Hepatic stellate cell (primary cell): ENCODE measurements around the gene RPL26.
"Not testable (repeated sequence)": the region's sequence is repeated elsewhere in the genome, so short reads cannot be mapped to it uniquely, and the experiment has no call there.

Source experiments
- DNase-seq: peaks from one replicate; pipeline ENCODE4 v3.0.0; 2011; ENCODE audit warnings: low spot score

RPL26 gene

GRCh38 chr17:8365143-8365542 lies 17.9 kb downstream of the RPL26 start:
- no peak for DNase-seq

DNA sequence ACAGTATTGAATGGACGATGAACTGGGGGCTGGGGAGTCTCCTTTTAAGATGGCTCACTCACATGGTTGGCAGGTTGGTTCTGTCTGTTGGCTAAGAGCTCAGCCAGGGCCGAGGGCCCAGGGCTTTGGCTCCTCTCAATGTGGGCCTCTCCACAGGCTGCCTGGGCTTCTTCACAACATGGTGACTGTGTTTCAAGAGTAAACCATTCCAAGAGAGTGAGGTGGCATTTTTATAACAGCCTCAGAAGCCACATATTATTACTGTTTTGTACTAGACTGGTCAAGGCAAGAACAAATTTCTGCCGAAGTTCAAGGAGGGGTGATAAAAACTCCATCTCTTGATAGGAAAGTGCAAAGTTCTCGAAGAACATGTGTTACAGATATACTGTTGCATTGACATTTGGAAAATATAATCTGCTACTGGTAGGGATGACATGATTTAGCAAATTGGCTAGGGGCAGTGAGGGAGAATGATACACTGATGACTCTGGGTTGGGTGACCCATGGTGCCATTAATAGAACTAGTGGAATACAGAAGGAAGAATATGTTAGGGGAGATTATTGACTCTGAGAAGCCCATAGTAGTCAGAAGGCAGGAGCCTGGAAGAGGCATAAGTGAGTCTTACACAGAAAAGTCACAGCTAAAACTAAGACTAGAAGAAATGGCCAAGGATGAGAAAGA lies 20.2 kb downstream of the RPL26 start:
- DNase-seq = no peak

DNA sequence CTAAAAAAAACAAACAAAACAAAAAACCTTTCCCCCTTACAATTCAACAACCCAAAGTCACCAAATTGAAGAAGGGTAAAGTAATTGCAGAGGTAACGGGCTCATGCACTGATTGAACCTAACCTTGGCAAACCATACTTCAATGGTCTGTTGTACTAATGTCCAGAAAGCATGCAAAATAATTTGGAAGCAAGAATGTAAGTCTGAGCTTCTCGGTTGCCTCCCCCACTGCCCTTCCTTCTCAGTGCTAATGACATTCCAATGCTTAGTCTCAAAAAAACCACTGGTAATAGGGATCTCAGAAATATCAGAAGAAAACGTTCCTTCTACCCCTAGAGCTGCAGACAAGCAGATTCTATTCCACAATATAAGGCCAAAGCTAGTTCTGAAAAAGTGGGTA lies 22.2 kb downstream of the RPL26 start:
- no peak for DNase-seq

DNA sequence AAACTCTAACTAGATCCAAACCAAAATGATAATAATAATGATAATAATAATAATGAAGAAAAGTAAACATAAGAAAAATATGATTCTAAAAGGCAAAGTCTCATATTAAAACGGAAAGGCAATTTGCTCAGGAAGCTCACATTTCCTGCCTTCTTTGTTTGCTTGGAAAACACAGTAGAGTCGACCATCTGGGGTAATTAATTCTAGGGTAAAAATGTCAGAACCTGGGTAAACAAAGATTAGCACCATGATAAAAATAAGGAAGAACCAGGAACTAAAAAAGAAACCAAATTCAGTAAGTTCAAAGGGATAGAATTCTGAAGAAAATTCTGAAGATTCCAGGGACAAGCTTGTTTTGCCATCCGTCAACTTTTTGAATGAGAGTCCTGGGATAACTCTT lies 22.7 kb downstream of the RPL26 start:
- no peak for DNase-seq

DNA sequence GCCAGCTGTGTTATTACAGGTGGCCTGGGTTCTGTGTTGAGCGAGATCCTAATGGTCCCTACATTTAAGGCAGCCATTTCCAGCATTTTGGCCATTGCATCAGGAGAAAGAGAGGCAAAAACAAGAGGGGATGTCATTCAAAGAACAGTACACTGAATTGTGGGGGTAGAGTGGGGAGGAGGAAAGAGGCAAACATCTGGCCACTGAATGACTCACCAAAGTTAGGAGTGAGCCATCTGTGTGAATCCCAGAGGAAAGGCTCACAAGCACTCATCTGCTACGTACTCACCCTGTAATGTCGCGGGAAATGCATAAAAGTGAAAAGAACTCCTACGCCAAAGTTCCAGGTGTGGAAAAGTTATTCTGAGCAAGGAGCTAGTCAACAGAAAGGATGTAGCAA lies 23.2 kb downstream of the RPL26 start:
- DNase-seq = peak; percentile 54

DNA sequence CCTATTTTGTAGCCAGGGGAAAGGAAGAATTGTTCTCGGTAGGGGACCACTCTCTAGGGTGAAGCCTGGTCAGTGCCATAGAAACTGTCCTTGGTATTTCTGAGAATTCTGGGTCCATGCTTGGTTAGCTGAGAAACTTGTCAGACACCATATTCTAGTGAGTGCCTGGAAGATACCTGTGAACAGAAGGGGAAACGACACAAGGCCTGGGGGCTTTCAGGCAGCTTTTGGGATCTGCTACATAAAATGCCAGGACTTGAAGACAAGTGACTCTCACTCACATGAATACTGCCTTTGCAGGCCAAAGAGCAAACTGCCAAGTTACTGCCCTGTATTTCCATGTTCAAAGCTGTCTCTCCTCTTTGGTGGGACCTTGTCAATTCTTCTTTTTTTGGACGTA lies 25.1 kb downstream of the RPL26 start:
- DNase-seq = no peak

- DNase-seq = no peak
Observed at GRCh38 chr17:8354236-8354635, 28.8 kb downstream of the RPL26 start.

DNA sequence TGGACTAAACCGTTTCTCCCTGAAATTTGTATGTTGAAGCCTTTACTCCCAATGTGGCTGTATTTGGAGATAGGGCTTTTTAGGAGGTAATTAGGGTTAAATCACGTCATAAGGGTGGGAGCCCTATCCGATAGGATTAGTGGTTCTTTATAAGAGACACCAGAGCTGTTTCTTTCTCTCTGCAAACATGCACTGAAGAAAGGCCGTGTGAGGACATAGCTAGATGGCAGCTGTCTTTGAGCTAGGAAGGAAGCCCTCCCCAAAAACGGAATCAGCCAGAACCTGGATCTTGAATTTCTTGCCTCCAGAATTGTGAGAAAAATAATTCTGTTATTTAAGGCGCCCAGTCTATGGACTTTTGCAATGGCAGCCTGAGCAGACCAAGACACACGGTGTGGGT lies 29.3 kb downstream of the RPL26 start:
- DNase-seq = no peak

- no peak for DNase-seq
Observed at GRCh38 chr17:8350339-8350738, 32.7 kb downstream of the RPL26 start.

DNA sequence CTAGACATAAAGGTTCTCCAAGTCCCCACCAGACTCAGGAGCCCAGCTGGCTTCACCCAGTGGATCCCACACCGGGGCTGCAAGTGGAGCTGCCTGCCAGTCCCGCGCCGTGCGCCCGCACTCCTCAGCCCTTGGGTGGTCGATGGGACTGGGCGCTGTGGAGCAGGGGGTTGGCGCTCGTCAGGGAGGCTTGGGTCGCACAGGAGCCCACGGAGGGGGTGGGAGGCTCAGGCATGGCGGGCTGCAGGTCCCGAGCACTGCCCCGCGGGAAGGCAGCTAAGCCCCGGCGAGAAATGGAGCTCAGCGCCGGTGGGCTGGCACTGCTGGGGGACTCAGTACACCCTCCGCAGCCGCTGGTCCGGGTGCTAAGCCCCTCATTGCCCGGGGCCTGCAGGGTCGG lies 36.0 kb downstream of the RPL26 start:
- DNase-seq = not testable (repeated sequence)

DNA sequence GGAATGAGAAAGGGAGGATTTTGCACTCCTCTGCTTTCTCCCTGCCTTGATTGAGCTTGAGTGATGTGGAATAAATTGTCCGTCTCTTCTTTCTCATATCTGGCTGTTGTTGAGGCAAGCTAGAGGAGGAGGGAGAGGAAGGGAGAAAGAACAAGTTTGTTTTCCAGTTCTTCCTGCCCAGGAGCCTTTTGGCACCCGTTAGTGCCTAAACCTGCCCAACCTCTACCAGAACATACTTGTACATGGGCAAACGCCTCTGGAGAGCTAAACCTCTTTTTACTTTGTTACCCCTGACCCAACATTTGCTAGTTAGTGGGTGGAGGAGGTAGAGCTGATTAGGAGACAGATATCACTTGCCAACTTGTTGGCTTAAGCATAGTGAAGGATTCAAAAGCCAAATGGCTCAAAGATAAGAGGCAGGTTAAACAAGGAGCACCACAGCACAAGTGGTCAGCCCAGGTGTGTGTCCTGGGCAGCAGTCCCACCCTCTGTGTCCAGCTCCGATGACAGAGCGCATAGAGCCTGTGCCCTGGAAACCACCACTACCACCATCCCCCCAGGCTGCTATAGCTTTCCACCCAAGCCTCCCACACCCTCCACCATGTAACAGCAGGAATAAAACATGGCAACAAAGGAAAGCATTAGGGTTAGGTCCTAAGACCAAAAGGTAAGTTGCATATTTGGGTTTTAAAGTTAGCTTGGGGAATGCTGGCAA lies 36.9 kb downstream of the RPL26 start:
- no peak for DNase-seq

- DNase-seq = no peak
Observed at GRCh38 chr17:8345052-8345690, 37.8 kb downstream of the RPL26 start.

- DNase-seq = no peak
Observed at GRCh38 chr17:8341456-8341855, 41.5 kb downstream of the RPL26 start.

GRCh38 chr17:8339540-8339939 lies 43.5 kb downstream of the RPL26 start, which contains the start of gene ODF4:
ODF4 (plus strand) TSS chr17:8339840; CDS start chr17:8340052, 212 bp downstream.
- DNase-seq = no peak

DNA sequence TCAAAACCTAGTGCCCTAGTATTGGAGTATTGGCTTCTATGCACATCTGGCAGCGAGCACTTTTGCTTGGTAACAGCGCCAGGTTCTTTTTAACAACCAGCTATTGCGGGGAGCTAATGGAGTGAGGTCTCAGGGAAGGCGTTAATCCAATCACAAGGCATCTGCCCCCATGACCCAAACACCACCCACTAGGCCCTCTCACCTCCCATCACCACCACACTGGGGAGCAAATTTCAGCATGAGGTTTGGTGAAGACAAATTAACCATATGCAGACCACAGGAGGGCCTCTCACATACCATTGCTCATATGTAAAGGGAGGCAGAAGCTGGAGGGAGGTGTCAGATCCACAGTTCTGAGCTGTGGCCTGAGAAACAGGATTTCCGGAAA lies 44.2 kb downstream of the RPL26 start:
- DNase-seq = no peak

- no peak for DNase-seq
Observed at GRCh38 chr17:8337802-8338752, 44.9 kb downstream of the RPL26 start.

DNA sequence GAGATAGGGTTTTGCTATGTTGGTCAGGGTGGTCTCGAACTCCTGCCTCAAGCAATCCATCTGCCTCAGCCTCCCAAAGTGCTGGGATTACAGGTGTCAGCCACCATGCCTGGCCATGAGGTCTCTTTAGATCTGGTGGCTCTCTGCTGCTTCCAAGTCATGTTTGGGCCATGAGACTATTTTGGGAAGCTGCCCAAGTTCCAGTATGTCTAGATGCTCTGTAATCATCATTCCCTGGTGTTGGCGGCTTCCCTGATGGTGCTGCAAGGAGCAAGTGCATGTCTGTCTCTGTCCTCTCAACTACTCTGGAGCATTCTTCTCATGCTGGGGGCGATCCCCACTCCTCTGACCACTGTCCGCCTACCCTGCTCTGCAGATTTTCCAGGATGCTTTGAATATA lies 49.7 kb downstream of the RPL26 start:
- no peak for DNase-seq

GRCh38 chr17:8332688-8333087 lies 50.3 kb downstream of the RPL26 start:
- no peak for DNase-seq

DNA sequence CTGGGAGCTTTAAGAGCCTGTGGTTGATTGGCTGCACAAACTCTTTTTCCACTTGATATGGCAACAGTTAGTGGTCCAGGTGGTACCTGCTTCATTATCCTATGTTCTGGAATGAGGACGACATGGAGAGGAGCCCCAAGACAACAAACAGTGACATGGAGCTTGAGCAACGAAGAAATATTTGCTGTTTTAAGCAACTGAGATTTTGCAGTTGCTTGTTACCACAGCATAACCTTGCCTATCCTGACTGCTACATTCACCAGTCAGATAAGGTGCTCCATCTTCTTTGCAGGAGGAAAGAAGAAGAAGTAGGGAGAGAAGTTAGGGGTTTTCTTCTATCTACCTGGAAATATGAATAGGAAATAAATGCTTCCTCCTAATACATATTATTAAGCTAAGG lies 50.9 kb downstream of the RPL26 start:
- DNase-seq = no peak
